Left ventricle myocardium inferior (tissue), 1 donor: ENCODE data around the gene PSME2. TPM values are rescaled to one million over a fixed set of nuclear protein-coding genes. Genes with fewer than 3 reads are reported as not detected.

Experiments used
- DNase-seq: peaks from one replicate; pipeline ENCODE4 v3.0.0-alpha.2; 2020
- H3K27ac ChIP-seq: fragments of 200-600 bp; replicated peaks from 2 replicates; pipeline ENCODE4 v1.8.0; 2021
- H3K27me3 ChIP-seq: fragments of 200-600 bp; 2 replicates; pipeline ENCODE4 v1.8.0; 2021; ENCODE audit warnings: low read depth
- H3K36me3 ChIP-seq: fragments of 200-600 bp; 2 replicates; pipeline ENCODE4 v1.8.0; 2021
- H3K4me1 ChIP-seq: fragments of 200-600 bp; 2 replicates; pipeline ENCODE4 v1.8.0; 2021
- H3K4me3 ChIP-seq: fragments of 200-600 bp; 2 replicates; pipeline ENCODE4 v1.8.0; 2021; ENCODE audit warnings: mild to moderate bottlenecking, moderate library complexity
- H3K9me3 ChIP-seq: fragments of 200-600 bp; replicated peaks from 2 replicates; pipeline ENCODE4 v1.8.0; 2021
- intact Hi-C: fragments of 100-400 bp; cut with micrococcal nuclease; formaldehyde crosslinking; loops from one replicate; pipeline ENCODE4 v1.11.0; 2022
- total RNA-seq: library from RNA; stranded (reverse); fragmentation: NEBNext Ultra II Directional; extraction: Animal tissue kit (Norgen Biotek cat#: 25700); gene quantifications from one replicate; pipeline ENCODE4 v1.2.1, GENCODE V29; 2021
- TF ChIP-seq, protein P1 (sequence below): fragments of 200-600 bp; IDR thresholded peaks from 2 replicates; pipeline ENCODE4 v1.8.0; 2021; ENCODE audit warnings: antibody characterized with exemption, mild to moderate bottlenecking, borderline replicate concordance
- donor health status: DM: no; HTN: yes; CAD: no; lungs with severe emphysema.

PSME2 gene
- total RNA-seq, 1 donor from 2014 or later = 89.7 TPM

DNA sequence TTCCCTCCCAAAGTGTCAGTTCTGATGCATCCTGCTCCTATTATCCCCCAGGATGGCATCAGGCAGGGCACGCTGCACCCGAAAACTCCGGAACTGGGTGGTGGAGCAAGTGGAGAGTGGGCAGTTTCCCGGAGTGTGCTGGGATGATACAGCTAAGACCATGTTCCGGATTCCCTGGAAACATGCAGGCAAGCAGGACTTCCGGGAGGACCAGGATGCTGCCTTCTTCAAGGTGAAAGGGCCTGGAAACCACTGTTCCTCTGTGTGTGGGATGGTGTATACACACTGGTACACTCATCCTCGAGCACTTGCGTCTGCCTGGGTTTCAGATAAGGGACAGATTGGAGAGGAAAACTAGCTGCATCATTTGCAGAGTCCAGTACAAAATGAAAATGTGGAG lies 15.7 kb upstream of the PSME2 start:
- Histone ChIP-seq H3K27me3 (no peaks in the 10 kb centered on the region), H3K9me3 (no peaks in the 10 kb centered on the region), H3K27ac (peak overlapping the region; percentile 98), H3K4me1 (peaks cover 45% of the 10 kb centered on the region), H3K36me3 (peaks cover 77% of the 10 kb centered on the region), H3K4me3 (peak overlapping the region; percentile 75)
- DNase-seq = no peak
- intact Hi-C loops = no loop called here
- TF ChIP-seq, protein P1, sequence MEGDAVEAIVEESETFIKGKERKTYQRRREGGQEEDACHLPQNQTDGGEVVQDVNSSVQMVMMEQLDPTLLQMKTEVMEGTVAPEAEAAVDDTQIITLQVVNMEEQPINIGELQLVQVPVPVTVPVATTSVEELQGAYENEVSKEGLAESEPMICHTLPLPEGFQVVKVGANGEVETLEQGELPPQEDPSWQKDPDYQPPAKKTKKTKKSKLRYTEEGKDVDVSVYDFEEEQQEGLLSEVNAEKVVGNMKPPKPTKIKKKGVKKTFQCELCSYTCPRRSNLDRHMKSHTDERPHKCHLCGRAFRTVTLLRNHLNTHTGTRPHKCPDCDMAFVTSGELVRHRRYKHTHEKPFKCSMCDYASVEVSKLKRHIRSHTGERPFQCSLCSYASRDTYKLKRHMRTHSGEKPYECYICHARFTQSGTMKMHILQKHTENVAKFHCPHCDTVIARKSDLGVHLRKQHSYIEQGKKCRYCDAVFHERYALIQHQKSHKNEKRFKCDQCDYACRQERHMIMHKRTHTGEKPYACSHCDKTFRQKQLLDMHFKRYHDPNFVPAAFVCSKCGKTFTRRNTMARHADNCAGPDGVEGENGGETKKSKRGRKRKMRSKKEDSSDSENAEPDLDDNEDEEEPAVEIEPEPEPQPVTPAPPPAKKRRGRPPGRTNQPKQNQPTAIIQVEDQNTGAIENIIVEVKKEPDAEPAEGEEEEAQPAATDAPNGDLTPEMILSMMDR = no peak

DNA sequence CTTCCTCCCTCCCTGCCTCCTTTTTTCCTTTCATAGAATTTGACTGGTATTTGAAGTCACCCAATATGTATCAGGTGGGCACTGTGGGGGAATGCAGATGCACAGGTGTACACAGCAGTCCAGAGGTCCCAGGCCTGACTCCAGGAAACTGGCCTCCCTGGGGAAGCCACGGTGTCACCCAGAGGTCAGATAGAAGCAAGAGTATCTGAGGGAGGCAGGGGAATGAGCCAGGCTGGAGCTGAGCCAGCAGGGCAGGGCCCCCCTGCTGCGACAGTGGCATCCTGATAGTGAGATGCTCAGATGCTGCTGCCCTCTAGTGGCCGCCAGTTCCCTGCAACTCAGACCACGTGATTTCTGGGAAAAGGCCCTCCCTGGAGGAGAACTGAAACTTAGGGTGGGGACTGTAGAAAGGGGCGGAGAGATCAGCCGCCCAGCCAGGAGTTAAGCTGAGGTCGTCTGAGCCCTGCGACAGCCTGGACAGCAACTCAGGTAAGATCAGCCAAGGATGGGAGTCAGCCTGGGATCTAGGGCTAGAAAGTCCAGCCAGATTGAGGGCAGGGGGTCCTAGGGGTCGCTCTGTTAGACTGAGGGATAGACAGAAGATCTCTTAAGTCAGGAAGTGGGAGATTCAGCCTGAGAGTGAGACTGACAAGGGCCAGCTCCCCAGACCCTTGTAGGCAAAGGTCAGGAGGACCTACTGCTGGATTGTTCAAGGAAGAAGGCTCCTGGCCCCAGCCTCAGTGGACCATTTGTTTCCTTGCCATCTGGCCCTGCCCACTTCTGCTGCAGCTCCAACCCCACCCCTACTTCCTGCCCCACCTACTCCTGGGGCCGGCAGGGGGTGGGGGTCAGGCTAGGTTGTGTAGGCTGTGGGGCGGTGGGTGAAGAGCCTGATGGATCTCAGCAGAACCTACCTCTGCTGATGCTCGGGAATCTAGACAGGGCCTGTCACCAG lies 14.7 kb upstream of the PSME2 start, which contains the start of gene IRF9:
Gene IRF9, plus strand, starts transcription at position 416 of the 955 bp plus-strand sequence. CDS start 880 bp downstream, outside the sequence.
- intact Hi-C loops = no loop called here

DNA sequence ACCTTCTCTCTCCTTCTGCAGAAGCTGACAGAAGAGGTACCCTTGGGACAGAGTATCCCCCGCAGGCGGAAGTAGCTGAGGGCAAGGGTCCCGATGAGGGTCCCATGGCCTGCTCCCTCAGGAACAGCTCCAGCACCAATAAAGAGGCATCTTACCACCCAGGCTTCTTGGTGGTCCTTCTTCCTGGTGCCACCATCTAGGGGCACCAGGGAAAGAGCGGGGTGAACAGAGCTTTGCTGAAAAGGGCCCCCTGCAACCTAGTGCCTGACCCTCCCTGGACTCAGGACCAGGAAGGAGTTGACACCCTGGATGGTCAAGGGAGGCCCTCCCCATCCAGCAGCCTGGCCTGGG lies 14.1 kb upstream of the PSME2 start:
- intact Hi-C loops = no loop called here
- DNase-seq = no peak
- H3K4me1 ChIP-seq = peaks cover 45% of the 10 kb centered on the region
- H3K27ac ChIP-seq = peak overlapping the region; percentile 98
- H3K4me3 ChIP-seq = no peak overlapping the region
- no peaks in the 10 kb centered on the region for H3K27me3 ChIP-seq
- H3K36me3 ChIP-seq = peaks cover 77% of the 10 kb centered on the region
- TF ChIP-seq, protein P1 = no peak
- no peaks in the 10 kb centered on the region for H3K9me3 ChIP-seq

More for the DNA sequence above, 14.7 kb upstream of the PSME2 start, which contains the start of gene IRF9:
- Histone ChIP-seq H3K36me3 (peaks cover 77% of the 10 kb centered on the region), H3K9me3 (no peaks in the 10 kb centered on the region), H3K4me1 (peaks cover 45% of the 10 kb centered on the region), H3K27ac (peak within 1 kb of the TSS; percentile 98), H3K4me3 (peak within 1 kb of the TSS; percentile 75), H3K27me3 (no peaks in the 10 kb centered on the region)
- DNase-seq = peak; percentile 95
- TF ChIP-seq, protein P1 = peak; percentile 98

DNA sequence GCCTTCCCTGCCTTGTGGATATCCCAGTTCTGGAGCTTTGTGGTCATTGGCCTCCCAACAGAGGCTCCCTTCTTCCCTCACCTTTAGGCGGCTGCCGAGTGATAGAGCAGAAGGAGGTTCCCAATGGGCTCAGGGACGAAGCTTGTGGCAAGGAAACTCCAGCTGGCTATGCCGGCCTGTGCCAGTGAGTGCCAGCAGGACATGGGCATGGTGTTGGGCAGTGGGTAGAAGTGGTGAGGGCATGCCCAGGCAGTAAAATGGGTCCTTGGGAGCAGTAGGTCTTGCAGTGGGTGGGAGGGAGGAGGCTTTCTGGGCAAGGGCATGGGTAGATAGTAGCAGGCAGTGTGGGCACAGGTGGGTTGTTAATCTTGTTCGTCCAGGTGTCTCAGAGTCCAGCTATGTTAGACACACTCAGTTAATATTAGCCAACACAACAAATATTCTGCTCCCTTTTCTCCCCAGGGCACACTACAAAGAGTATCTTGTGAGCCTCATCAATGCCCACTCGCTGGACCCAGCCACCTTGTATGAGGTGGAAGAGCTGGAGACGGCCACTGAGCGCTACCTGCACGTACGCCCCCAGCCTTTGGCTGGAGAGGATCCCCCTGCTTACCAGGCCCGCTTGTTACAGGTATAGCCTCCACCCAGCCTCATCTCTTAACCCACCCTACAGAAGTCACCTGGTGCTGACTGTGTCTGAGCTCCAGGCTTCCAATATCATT lies 13.5 kb upstream of the PSME2 start:
- TF ChIP-seq, protein P1 = no peak
- DNase-seq = no peak
- no peaks in the 10 kb centered on the region for H3K9me3 ChIP-seq
- H3K36me3 ChIP-seq = peaks cover 77% of the 10 kb centered on the region
- no peak overlapping the region for H3K4me3 ChIP-seq
- intact Hi-C loops = no loop called here
- H3K4me1 ChIP-seq = peaks cover 45% of the 10 kb centered on the region
- H3K27ac ChIP-seq = peak overlapping the region; percentile 98
- H3K27me3 ChIP-seq = no peaks in the 10 kb centered on the region

DNA sequence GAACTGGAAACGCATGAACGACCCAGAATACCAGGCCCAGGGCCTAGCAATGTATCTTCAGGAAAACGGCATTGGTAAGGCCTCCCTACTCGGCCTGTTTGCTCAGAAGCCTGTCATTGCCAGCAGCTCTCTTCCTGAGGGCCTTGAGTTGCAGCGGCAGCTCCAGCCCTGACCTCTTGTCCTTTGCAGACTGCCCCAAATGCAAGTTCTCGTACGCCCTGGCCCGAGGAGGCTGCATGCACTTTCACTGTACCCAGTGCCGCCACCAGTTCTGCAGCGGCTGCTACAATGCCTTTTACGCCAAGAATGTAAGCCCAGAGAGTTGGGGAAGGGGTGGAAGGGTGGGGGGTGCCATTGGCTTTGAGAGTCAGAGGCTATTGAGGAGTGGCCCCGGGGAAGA lies 10.9 kb upstream of the PSME2 start:
- Histone ChIP-seq H3K4me3 (no peak overlapping the region), H3K36me3 (peaks cover 75% of the 10 kb centered on the region), H3K27ac (no peak overlapping the region), H3K4me1 (peaks cover 22% of the 10 kb centered on the region), H3K27me3 (no peaks in the 10 kb centered on the region), H3K9me3 (no peaks in the 10 kb centered on the region)
- intact Hi-C loops = no loop called here
- TF ChIP-seq, protein P1 = no peak
- DNase-seq = no peak
